SK-N-MC (cell line): ENCODE data around the gene FLRT1.

ENCODE experiments used
- EZH2 ChIP-seq: fragments of 200-600 bp; sonication (generic); IDR thresholded peaks from one replicate; pipeline ENCODE4 v1.6.1; 2017; ENCODE audit warnings: antibody characterized with exemption
- FOXP2 ChIP-seq: optimal IDR thresholded peaks from 2 replicates; pipeline ENCODE3; 2011; ENCODE audit warnings: mild to moderate bottlenecking, moderate library complexity; ENCODE audit not compliant: insufficient read depth; ENCODE audit errors: extremely low read length, control extremely low read depth

DNA sequence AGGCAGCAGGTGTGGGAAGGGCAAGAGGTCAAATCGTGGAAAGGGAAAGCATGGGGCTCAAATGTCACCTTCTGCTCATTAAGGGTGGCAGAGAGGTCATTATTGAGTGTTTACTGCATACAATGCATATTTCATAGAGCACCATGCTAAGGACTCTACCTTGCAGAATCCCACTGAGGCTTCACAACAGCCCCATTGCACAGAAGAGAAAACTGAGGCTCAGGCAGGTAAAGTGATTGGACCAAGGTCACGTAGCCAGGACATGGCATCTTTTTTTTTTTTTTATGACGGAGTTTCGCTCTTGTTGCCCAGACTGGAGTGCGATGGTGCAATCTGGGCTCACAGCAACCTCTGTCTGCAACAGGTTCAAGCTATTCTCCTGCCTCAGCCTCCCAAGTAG, 7.8 kb downstream of the FLRT1 start:
- TF ChIP-seq FOXP2 (no peak), EZH2 (no peak)
